Measurements from ENCODE around the gene ARPC1B. TPM values are rescaled to one million over a fixed set of nuclear protein-coding genes. Genes with fewer than 3 reads are reported as not detected.

The ARPC1B gene
- total and polyA plus RNA-seq, 9 of the 15 experiments (the other 6 are each of a cell fraction or from before 2014, with no cell fraction given) = 6.7 to 357 (median 211) TPM

Other genes with a start within 250 kb of the ARPC1B start
Only the 7 nearest of the 16 such genes appear.
- 55.6 and 87.2 TPM in 2 replicates for gene ARPC1A, start 48.8 kb upstream of the ARPC1B start, total RNA-seq (2014; rRNA removed)
- 75.4 and 83.0 TPM in 2 replicates for gene ARPC1A, start 48.8 kb upstream of the ARPC1B start, total RNA-seq (2014; rRNA removed; fragmentation: Illumina TruSeq; extraction: Trizol)
- gene ARPC1A, start 48.8 kb upstream of the ARPC1B start, total RNA-seq (2015; rRNA removed; fragmentation: Illumina TruSeq; extraction: Trizol) = 78.7 and 86.1 TPM in 2 replicates
- 120 and 121 TPM in 2 replicates for gene ARPC1A, start 48.8 kb upstream of the ARPC1B start, total RNA-seq (2021)
- 39.5 and 41.9 TPM in 2 replicates for gene ARPC1A, start 48.8 kb upstream of the ARPC1B start, polyA plus RNA-seq (2011; rRNA removed)
- 96.4 and 107 TPM in 2 replicates for gene ARPC1A, start 48.8 kb upstream of the ARPC1B start, polyA plus RNA-seq (2014; fragmentation: Illumina TruSeq; extraction: Trizol)
- gene ARPC1A, start 48.8 kb upstream of the ARPC1B start, polyA plus RNA-seq (2014; fragmentation: Nextera tagmentation; extraction: Ambion mirVana) = 100 to 1,000 TPM; 130 to 151 TPM
- 74.6 and 75.7 TPM in 2 replicates for gene ARPC1A, start 48.8 kb upstream of the ARPC1B start, polyA plus RNA-seq (2014; rRNA removed)
- gene PDAP1, start 33.9 kb downstream of the ARPC1B start, total RNA-seq (2014; rRNA removed) = 105 and 108 TPM in 2 replicates
- 129 and 138 TPM in 2 replicates for gene PDAP1, start 33.9 kb downstream of the ARPC1B start, total RNA-seq (2014; rRNA removed; fragmentation: Illumina TruSeq; extraction: Trizol)
- 161 and 162 TPM in 2 replicates for gene PDAP1, start 33.9 kb downstream of the ARPC1B start, total RNA-seq (2015; rRNA removed; fragmentation: Illumina TruSeq; extraction: Trizol)
- gene PDAP1, start 33.9 kb downstream of the ARPC1B start, total RNA-seq (2021) = 161 and 182 TPM in 2 replicates
- gene PDAP1, start 33.9 kb downstream of the ARPC1B start, polyA plus RNA-seq (2011; rRNA removed) = 31.0 and 72.6 TPM in 2 replicates
- gene PDAP1, start 33.9 kb downstream of the ARPC1B start, polyA plus RNA-seq (2014; fragmentation: Illumina TruSeq; extraction: Trizol) = 315 and 356 TPM in 2 replicates
- gene PDAP1, start 33.9 kb downstream of the ARPC1B start, polyA plus RNA-seq (2014; fragmentation: Nextera tagmentation; extraction: Ambion mirVana) = 10 to 100 TPM; 10.2 to 16.0 TPM
- gene PDAP1, start 33.9 kb downstream of the ARPC1B start, polyA plus RNA-seq (2014; rRNA removed) = 185 and 215 TPM in 2 replicates
- gene BUD31, start 34.2 kb downstream of the ARPC1B start, total RNA-seq (2014; rRNA removed) = 247 and 279 TPM in 2 replicates
- gene BUD31, start 34.2 kb downstream of the ARPC1B start, total RNA-seq (2014; rRNA removed; fragmentation: Illumina TruSeq; extraction: Trizol) = 214 and 266 TPM in 2 replicates
- 211 and 238 TPM in 2 replicates for gene BUD31, start 34.2 kb downstream of the ARPC1B start, total RNA-seq (2015; rRNA removed; fragmentation: Illumina TruSeq; extraction: Trizol)
- 242 and 255 TPM in 2 replicates for gene BUD31, start 34.2 kb downstream of the ARPC1B start, total RNA-seq (2021)
- gene BUD31, start 34.2 kb downstream of the ARPC1B start, polyA plus RNA-seq (2011; rRNA removed) = 69.4 and 105 TPM in 2 replicates
- gene BUD31, start 34.2 kb downstream of the ARPC1B start, polyA plus RNA-seq (2014; fragmentation: Illumina TruSeq; extraction: Trizol) = 307 and 342 TPM in 2 replicates
- gene BUD31, start 34.2 kb downstream of the ARPC1B start, polyA plus RNA-seq (2014; fragmentation: Nextera tagmentation; extraction: Ambion mirVana) = 100 to 1,000 TPM; 275 to 332 TPM
- gene BUD31, start 34.2 kb downstream of the ARPC1B start, polyA plus RNA-seq (2014; rRNA removed) = 237 and 272 TPM in 2 replicates
- gene PTCD1, start 64.1 kb downstream of the ARPC1B start, total RNA-seq (2014; rRNA removed) = 17.1 and 24.4 TPM in 2 replicates
- 6.2 and 6.9 TPM in 2 replicates for gene PTCD1, start 64.1 kb downstream of the ARPC1B start, total RNA-seq (2014; rRNA removed; fragmentation: Illumina TruSeq; extraction: Trizol)
- 10.3 and 10.5 TPM in 2 replicates for gene PTCD1, start 64.1 kb downstream of the ARPC1B start, total RNA-seq (2015; rRNA removed; fragmentation: Illumina TruSeq; extraction: Trizol)
- 12.3 and 16.3 TPM in 2 replicates for gene PTCD1, start 64.1 kb downstream of the ARPC1B start, total RNA-seq (2021)
- 4.1 and 5.3 TPM in 2 replicates for gene PTCD1, start 64.1 kb downstream of the ARPC1B start, polyA plus RNA-seq (2011; rRNA removed)
- gene PTCD1, start 64.1 kb downstream of the ARPC1B start, polyA plus RNA-seq (2014; fragmentation: Illumina TruSeq; extraction: Trizol) = 5.0 and 21.9 TPM in 2 replicates
- gene PTCD1, start 64.1 kb downstream of the ARPC1B start, polyA plus RNA-seq (2014; fragmentation: Nextera tagmentation; extraction: Ambion mirVana) = under 1 TPM; 0.46 to 0.57 TPM
- gene PTCD1, start 64.1 kb downstream of the ARPC1B start, polyA plus RNA-seq (2014; rRNA removed) = 10.5 and 13.5 TPM in 2 replicates
- 71.7 and 83.4 TPM in 2 replicates for gene CPSF4, start 64.2 kb downstream of the ARPC1B start, total RNA-seq (2014; rRNA removed)
- gene CPSF4, start 64.2 kb downstream of the ARPC1B start, total RNA-seq (2014; rRNA removed; fragmentation: Illumina TruSeq; extraction: Trizol) = 39.2 and 46.1 TPM in 2 replicates
- gene CPSF4, start 64.2 kb downstream of the ARPC1B start, total RNA-seq (2015; rRNA removed; fragmentation: Illumina TruSeq; extraction: Trizol) = 63.9 and 66.7 TPM in 2 replicates
- gene CPSF4, start 64.2 kb downstream of the ARPC1B start, total RNA-seq (2021) = 97.7 and 99.8 TPM in 2 replicates
- 81.3 and 83.8 TPM in 2 replicates for gene CPSF4, start 64.2 kb downstream of the ARPC1B start, polyA plus RNA-seq (2011; rRNA removed)
- gene CPSF4, start 64.2 kb downstream of the ARPC1B start, polyA plus RNA-seq (2014; fragmentation: Illumina TruSeq; extraction: Trizol) = 86.8 and 90.7 TPM in 2 replicates
- 10 to 100 TPM; 16.9 to 17.4 TPM for gene CPSF4, start 64.2 kb downstream of the ARPC1B start, polyA plus RNA-seq (2014; fragmentation: Nextera tagmentation; extraction: Ambion mirVana)
- 118 and 126 TPM in 2 replicates for gene CPSF4, start 64.2 kb downstream of the ARPC1B start, polyA plus RNA-seq (2014; rRNA removed)
- 1,647 and 1,953 TPM in 2 replicates for gene ATP5MF, start 91.4 kb downstream of the ARPC1B start, total RNA-seq (2014; rRNA removed)
- gene ATP5MF, start 91.4 kb downstream of the ARPC1B start, total RNA-seq (2014; rRNA removed; fragmentation: Illumina TruSeq; extraction: Trizol) = 2,182 and 2,228 TPM in 2 replicates
- gene ATP5MF, start 91.4 kb downstream of the ARPC1B start, total RNA-seq (2015; rRNA removed; fragmentation: Illumina TruSeq; extraction: Trizol) = 2,335 and 2,592 TPM in 2 replicates
- 949 and 959 TPM in 2 replicates for gene ATP5MF, start 91.4 kb downstream of the ARPC1B start, total RNA-seq (2021)
- 1,154 and 1,475 TPM in 2 replicates for gene ATP5MF, start 91.4 kb downstream of the ARPC1B start, polyA plus RNA-seq (2011; rRNA removed)
- 2,809 and 3,010 TPM in 2 replicates for gene ATP5MF, start 91.4 kb downstream of the ARPC1B start, polyA plus RNA-seq (2014; fragmentation: Illumina TruSeq; extraction: Trizol)
- gene ATP5MF, start 91.4 kb downstream of the ARPC1B start, polyA plus RNA-seq (2014; fragmentation: Nextera tagmentation; extraction: Ambion mirVana) = 1,000 to 10,000 TPM; 4,986 to 5,374 TPM
- 2,215 and 2,237 TPM in 2 replicates for gene ATP5MF, start 91.4 kb downstream of the ARPC1B start, polyA plus RNA-seq (2014; rRNA removed)
- gene ZNF789, start 98.2 kb downstream of the ARPC1B start, total RNA-seq (2014; rRNA removed) = 16.4 and 19.6 TPM in 2 replicates
- 30.7 and 32.3 TPM in 2 replicates for gene ZNF789, start 98.2 kb downstream of the ARPC1B start, total RNA-seq (2014; rRNA removed; fragmentation: Illumina TruSeq; extraction: Trizol)
- 23.0 and 24.8 TPM in 2 replicates for gene ZNF789, start 98.2 kb downstream of the ARPC1B start, total RNA-seq (2015; rRNA removed; fragmentation: Illumina TruSeq; extraction: Trizol)
- gene ZNF789, start 98.2 kb downstream of the ARPC1B start, total RNA-seq (2021) = 22.1 and 22.8 TPM in 2 replicates
- gene ZNF789, start 98.2 kb downstream of the ARPC1B start, polyA plus RNA-seq (2011; rRNA removed) = 46.2 and 57.0 TPM in 2 replicates
- 28.1 and 29.1 TPM in 2 replicates for gene ZNF789, start 98.2 kb downstream of the ARPC1B start, polyA plus RNA-seq (2014; fragmentation: Illumina TruSeq; extraction: Trizol)
- gene ZNF789, start 98.2 kb downstream of the ARPC1B start, polyA plus RNA-seq (2014; fragmentation: Nextera tagmentation; extraction: Ambion mirVana) = 1 to 10 TPM; 6.1 to 7.4 TPM
- gene ZNF789, start 98.2 kb downstream of the ARPC1B start, polyA plus RNA-seq (2014; rRNA removed) = 34.8 and 40.2 TPM in 2 replicates

Data from K562 (cell line).